MM.1S (cell line): Measurements from ENCODE around the gene PPP1R1C.

Source experiments
- EZH2phosphoT487 ChIP-seq: fragments of 300-600 bp; sonication (generic); IDR thresholded peaks from 2 replicates; pipeline ENCODE4 v1.6.1; 2018; ENCODE audit warnings: antibody characterized with exemption, low read length
- TF ChIP-seq, protein P1 (sequence below): fragments of 300-600 bp; sonication (generic); IDR thresholded peaks from 2 replicates; pipeline ENCODE4 v1.5.1; 2016; ENCODE audit warnings: antibody characterized with exemption, low read length, mixed read lengths

DNA sequence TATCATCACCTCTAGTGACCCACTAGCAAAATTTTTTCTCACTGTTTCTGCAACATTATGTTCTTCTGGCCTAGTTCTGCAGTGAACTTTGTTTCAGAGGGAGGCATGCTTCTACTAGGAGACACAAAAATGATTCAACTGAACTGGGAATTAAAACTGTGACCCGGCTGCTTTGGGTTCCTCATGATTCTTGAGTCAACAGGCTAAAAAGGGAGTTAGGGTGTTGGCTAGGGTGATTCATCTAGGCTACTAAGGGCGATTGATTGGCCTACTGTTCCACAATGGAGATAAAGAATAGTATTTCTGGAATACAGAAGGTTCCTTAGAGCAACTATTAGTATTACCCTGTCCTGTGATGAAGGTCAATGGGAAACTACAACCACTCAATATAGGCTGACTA is 179.5 kb downstream of the PPP1R1C start:
- TF ChIP-seq, protein P1, sequence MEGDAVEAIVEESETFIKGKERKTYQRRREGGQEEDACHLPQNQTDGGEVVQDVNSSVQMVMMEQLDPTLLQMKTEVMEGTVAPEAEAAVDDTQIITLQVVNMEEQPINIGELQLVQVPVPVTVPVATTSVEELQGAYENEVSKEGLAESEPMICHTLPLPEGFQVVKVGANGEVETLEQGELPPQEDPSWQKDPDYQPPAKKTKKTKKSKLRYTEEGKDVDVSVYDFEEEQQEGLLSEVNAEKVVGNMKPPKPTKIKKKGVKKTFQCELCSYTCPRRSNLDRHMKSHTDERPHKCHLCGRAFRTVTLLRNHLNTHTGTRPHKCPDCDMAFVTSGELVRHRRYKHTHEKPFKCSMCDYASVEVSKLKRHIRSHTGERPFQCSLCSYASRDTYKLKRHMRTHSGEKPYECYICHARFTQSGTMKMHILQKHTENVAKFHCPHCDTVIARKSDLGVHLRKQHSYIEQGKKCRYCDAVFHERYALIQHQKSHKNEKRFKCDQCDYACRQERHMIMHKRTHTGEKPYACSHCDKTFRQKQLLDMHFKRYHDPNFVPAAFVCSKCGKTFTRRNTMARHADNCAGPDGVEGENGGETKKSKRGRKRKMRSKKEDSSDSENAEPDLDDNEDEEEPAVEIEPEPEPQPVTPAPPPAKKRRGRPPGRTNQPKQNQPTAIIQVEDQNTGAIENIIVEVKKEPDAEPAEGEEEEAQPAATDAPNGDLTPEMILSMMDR, result no peak
- TF ChIP-seq EZH2phosphoT487, result no peak
